GM18873 (cell line): Measurements from ENCODE around the gene SPATS2L.
A peak's percentile ranks its signal among the peaks of the same experiment; 100 is the strongest.

ENCODE experiments used
- ATAC-seq: cut with Tn5 transposase; IDR thresholded peaks from one replicate; pipeline ENCODE4 v1.9.1; 2021; ENCODE audit warnings: mild to moderate bottlenecking, moderate library complexity, moderate number of reproducible peaks; ENCODE audit not compliant: unreplicated experiment, low FRiP score

Gene SPATS2L, protein sequence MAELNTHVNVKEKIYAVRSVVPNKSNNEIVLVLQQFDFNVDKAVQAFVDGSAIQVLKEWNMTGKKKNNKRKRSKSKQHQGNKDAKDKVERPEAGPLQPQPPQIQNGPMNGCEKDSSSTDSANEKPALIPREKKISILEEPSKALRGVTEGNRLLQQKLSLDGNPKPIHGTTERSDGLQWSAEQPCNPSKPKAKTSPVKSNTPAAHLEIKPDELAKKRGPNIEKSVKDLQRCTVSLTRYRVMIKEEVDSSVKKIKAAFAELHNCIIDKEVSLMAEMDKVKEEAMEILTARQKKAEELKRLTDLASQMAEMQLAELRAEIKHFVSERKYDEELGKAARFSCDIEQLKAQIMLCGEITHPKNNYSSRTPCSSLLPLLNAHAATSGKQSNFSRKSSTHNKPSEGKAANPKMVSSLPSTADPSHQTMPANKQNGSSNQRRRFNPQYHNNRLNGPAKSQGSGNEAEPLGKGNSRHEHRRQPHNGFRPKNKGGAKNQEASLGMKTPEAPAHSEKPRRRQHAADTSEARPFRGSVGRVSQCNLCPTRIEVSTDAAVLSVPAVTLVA

DNA sequence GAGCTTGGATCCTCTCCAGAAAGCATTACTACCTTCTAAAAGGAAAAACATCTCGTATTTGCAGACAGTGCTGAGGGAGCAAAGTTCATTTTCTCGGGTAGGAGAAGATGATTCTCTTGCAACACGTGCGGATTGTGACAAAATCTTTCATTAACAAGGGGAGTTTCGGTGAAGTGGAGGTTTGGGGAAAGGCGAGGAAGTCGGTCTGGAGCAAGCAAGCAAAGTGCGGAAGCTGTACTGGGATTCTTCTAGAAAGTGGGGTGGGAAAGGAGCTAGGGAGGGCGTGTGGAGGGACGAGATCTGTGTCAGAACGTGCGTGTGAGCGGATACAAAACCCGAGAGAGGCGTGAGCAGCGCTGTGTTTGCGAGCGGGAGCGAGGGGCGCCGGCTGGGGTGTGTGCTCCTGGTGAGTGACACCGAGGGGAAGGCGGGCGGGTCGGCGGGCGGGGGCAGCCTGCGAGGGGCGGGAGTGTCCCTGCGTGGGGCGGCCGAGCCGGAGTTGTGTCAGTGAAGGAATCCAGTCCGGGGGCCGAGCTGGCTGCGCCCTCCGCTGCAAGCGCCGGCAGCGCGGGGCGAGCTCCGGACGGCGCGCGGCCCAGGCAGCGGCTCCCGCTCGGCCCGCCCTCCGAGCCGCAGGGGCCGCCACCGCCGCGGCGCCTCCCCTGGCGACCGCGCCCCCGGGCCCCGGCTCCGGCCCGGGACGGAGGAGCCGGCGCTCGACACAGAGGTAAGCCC, at the start of gene SPATS2L:
Gene SPATS2L, plus strand, starts transcription at position 498 of the 735 bp plus-strand sequence. CDS start 82,552 bp downstream, outside the sequence.
- peak; percentile 46 for ATAC-seq

DNA sequence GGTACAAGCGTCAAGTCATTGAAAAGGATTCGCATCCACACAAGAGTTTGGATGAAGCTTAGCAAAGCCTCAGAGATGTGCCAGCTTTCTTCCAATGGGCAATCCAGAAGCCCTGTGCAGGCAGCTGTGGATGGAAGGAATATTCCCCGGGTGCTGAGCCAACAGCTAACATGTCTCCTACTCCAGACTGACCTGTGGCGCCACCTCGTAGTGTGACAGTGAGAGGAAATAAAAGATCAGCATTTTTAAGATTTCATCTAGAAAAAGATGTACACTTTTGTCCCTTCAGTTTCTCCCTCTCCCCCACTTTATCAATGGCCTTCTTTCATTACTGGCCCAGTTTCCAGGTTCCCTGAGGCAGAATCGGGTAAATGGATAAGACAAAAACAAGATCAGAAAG, 48.9 kb upstream of the SPATS2L start:
- no peak for ATAC-seq

DNA sequence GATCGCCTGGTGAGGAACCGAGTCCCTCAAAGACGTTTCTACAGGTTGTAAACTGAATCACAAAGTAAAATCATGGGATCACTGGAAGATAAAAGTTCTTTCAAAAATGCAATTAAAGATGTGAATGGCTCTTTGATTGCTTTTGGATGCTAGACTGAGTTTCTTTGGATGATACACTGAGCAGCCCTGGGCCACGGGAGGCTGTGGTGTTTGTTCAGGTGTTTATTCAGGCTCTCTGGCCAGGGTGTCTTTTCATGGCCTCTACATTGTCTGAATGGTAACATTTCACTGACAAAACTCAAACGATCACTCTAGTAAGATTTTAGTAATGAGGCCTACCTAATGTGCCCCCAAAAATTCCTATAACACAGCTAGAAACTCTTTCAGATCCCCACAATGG, 48.4 kb upstream of the SPATS2L start:
- no peak for ATAC-seq

DNA sequence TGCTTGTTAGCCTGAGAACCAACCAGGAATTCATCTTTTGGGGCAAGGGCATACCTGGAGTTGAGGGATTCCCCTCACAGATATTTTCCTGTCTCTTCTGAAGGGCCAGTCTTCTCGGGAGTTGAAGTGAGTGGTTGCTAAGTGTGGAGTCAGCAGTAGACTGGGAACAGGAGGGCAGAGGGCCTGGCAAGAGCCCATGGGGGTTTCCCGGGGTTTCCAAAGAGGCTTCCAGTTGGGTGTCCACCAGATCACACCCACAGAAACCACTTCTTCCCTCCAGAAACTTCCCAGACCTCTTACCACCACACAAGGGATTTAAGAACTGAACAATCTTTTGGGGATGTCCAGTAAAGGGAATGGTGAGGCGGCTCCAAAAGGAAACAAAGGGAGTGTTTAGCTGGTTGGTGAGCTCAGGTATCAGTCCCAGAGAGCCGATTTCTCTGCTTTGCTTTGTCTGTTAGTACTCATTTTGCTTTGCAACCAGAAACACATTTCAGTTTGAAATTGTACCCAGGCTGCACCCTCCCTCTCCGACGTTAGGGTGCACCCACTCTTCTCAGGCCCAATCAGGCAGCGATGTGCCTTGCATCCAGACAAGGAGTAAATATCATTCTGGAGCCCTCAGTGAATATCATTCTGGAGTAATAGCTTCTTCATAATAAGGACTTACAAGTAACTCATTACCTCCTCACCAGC, 47.5 kb upstream of the SPATS2L start:
- ATAC-seq, result no peak

DNA sequence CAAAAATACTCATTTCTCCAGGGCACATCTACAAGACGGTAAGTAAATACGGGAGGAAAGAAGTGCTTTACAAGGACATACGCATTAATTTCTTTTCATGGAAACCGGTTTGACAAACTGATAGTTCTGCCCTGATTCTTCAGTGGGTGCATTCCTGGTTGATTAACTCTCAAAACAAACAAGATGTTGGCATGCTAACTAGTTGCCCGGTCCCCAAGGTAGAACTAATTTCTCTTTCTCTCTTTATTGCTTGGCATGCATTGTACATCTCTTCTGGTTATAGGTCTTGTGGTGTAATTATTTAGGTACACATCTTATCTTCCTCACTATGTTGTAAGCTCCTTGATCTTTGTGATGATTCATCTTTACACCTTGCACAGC, 46.9 kb upstream of the SPATS2L start:
- ATAC-seq, result no peak

DNA sequence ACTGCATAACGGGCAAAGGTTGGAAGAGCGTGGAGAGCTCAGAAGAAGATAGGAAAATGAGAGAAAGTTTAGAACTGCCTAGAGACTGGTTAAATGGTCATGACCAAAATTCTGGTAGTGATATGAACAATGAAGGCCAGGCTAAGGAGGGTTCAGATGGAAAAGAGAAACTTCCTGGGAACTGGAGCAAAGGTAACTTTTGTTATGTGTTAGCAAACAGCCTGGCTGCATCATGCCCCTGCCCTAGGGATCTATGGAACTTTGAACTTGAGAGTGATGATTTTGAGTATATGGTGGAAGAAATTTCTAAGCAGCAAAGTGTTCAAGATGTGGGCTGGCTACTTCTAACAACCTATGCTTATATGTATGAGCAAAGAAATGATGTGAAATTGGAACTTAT, 44.4 kb upstream of the SPATS2L start:
- ATAC-seq, result no peak

DNA sequence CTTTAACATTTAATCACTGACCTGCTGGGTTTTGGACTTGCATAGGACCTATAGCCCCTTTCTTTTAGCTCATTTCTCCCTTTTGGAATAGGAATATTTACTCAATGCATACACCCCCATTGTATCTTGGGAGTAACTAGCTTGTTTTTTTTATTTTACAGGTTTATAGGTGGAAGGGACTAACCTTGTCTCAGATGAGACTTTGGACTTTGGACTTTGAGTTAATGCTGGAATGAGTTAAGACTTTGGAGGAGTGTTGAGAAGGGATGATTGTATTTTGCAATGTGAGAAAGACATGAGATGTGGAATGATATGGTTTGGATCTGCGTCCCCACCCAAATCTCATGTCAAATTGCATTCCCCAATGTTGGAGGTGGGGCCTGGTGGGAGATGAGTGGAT, 43.2 kb upstream of the SPATS2L start:
- no peak for ATAC-seq

DNA sequence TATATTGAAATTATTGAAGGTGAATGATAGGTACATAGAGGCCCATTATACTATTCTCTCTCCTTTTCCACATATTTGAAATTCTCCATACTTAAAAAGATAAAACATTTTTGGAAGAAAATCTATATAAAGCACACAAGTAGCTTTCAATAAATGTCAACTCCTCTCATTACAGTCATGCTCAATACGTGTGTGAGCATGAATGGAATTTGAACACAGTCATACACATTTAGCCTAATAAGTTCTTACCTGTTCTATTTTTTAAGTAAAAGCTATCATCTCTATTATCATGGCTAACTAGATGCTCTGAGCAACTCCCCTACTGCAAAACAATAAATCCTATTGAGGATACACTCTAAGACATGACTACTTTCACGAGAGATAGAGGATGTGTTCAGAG, 41.9 kb upstream of the SPATS2L start:
- no peak for ATAC-seq

DNA sequence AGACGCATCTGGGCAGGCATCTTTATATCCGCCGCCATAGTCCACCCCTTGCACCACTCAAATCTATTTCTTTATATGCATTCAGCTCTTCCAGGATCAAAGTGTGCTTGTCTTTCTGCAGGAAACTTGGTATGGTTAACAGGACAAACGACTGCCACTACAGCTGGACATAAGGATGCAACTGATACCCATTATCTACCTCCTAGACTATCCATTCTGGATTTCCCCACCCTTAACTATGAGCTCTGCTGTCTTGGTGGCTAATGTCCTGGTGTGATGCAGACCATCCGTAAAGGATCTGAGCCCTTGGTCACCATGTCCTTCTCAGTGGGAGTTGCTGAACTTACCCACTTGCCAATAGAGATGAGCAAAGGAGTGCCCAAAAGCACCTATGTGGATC, 40.1 kb upstream of the SPATS2L start:
- ATAC-seq, result no peak

DNA sequence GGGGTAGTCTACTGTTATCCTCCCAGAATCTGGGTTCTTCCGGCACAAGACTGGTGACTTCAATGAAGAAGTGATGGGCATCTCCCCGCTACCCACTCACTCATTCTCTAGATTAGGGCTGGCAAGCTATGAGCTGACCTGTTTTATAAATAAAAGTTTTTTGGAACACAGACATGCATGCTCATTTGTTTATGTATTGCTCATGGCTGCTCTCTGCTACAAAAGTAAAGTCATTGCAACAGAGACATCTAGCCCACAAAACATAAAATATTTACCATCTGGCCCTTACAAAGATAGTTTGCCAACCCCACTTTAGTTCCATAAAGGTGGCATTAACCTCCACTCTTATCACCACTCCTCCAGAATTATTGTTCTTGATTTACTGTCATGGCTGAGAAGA, 39.1 kb upstream of the SPATS2L start:
- ATAC-seq, result no peak

DNA sequence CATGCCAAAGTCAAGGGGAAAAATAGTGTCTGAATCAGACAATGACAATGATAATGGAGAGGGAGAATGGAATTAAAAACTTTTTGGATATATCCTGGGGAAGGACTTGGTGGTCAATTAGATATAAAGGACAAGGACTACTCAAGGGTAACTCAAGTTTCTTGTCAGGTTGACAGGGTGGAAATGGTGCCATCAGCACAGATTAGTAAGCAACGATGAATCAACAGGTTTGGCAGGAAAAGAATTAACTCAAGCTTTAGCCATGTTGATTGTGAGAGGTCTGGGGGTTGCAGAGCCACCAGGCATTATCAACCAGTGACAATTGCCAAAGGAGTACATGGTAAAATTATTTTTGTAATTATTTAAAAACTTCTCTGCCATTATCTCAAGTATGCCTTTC, 35.8 kb upstream of the SPATS2L start:
- ATAC-seq, result no peak

DNA sequence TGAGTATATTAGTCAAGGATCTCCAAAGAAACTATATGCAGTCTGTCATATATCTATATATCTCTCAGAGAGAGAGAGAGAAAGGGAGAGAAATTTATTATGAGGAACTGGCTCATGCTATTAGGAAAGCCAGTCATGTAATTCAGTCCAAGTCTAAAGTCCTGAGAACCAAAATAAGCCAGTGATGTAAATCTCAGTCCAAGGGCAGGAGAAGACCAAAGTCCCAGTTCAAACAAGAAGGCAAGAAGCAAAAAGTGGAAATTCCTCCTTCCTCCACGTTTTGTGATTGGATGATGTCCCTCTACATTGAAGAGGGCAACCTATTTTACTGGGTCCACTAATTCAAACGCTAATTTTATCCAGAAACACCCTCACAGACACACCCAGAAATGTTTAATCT, 34.2 kb upstream of the SPATS2L start:
- no peak for ATAC-seq

DNA sequence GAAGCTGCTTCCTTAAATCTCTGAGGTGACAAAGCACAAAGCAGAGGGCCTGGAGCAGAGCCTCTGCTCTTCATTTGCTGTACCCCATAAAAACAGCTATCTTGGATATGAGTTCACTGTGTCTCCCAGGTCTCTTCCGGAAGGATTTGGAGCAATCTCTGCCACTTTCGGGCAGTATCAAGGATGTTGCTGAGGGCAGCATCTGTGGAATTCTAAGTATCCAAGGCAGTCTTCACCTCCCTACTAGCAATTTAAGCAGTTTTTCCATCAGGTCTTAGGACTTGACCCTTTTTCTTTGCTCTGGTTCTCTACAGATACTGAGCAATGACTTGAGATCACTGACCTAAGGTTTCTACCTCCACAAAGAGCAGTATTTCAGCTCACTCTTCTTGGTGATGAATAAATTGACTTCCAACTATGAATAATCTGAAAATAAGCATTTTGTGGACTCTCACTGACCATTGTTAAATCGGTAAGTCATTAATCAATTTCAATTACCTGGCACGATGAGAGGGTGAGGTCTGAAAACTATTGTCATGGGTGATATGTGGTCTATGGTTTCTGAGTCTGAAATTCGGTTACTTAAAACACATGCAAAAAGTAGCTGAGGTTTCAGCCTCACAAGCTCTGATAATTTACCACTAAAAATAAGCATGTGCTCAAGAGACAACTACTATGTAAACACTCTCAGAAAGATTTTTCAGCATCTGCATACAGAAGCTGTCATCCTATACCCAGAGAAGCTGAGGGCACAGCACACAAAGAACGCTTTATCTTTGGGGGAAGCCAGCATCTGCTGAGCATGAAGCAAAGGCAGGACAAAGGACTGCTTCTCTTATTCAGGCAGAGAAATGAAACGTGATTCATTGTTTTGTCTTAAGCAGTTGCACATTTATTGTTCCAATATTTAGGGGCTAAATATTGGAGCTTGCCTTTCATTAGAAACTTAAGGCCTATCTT, 32.1 kb upstream of the SPATS2L start:
- no peak for ATAC-seq

DNA sequence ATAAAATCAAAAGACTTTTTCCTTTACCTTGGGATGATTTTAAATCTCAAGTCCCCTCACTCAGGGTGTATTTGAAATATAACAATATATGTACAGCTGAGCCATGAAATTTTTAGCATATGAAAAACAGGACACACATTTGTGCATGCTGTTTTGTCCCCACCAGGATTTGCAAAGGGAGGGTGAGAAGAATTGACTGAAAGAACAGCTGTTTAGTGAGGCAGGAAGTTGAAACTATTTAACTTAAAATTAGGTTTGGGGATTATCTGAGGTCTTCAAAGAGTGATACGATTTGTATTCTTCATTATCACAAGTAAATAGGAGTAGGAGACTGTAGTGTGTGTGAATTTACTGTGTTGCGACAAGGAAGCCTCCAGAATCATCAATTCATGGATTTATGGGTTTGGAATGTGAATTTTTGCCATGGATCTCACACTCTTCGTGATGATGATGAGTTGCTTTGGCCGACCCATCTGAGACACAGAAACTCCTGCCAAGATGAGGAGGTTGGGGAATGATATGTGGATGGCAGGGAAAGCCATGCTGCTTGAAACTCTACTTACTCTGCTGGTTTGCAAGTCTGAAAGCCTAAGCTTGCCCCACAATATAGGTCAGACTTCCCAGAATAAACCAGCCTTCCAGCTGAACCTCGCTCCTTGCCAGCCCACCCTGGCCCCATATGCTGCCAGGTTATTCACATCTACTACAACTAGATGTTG, 31.0 kb upstream of the SPATS2L start:
- ATAC-seq, result no peak

DNA sequence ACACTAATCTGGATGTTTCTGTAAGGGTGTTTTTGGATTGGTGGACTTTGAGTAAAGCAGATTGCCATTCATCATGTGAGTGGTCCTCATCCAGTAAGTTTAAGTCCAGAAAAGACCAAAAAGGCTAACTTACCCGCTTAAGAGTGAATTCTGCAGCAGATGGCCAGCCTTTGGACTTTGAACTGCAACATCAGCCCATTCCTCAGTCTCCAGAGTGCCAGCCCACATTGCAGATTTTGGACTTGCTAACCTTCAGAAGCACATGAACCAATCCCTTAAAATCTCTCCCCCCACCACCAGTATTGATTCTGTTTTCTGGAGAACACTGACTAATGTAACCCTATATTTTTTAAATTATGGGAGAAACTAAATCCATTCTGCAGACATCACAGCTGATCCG, 30.0 kb upstream of the SPATS2L start:
- ATAC-seq, result no peak

DNA sequence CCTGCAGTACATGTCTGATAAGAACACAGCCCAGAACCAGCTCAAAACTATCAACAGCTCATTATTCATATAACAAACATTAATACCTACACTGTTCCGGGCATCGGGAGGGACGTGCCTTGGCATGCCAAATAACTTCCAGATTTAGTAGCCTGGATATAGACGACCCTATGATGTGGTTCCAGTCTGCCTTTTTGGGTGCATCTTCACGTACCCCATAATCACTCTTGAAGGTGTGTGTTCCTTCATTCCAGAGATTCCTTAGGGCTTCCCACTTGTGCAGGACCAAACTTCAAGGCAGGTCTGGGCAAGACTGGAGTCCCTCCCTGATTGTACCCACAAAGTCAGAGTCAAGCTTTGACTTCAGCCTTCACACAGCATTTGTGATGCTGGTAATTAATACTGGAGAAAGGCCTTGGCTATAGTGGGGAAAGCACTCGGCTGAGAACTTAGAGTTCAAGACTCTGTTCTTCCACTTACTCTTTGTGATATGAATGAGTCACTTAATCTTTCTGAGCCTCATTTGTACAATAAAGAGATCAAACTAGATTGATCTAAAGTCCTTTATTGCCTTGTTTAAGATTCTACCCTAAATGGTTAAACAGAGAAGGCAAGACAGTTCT, 27.7 kb upstream of the SPATS2L start:
- ATAC-seq, result no peak

DNA sequence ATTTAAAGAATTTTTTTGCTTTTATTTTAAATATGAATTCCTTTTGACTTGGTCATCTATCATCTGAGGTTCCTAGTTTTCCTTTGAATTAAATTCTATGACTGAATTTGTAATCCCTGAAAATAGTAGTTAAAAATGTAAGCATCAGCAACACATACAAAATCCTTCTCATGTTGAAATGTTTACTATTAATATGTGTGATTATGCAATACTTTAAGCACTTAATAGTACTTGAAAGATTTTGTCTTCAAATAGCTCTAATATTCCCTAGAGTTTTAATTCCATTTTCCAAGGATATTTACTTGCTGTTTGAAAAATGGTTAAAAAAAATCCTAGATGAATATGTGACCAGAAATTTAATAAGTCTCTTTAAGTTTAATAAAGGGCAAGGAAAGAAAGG, 26.6 kb upstream of the SPATS2L start:
- no peak for ATAC-seq

DNA sequence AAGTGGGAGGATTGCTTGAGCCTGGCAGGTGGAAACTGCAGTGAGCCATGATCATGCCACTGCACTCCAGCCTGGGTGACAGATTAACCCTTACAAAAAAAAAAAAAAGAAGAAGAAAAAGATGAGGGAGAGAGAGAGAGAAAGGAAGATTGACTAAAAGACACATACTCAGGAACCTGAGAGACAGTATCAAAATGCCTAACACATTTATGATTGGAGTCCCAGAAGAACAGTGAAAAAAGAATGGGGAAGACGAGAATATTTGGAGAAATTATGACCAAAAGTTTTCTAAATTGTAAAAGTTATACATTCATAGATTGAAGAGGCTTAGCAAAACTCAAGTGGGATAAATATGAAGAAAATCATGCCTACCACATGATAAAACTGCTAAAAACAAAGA, 19.9 kb upstream of the SPATS2L start:
- ATAC-seq, result no peak
